Vagina (tissue), 2 donors: ENCODE measurements around the gene KRTAP10-3. TPM values are rescaled to one million over a fixed set of nuclear protein-coding genes. Genes with fewer than 3 reads are reported as not detected.

Experiments
- DNase-seq, 2 donors: peaks; one replicate each; pipeline ENCODE4 v3.0.0-alpha.2; 2017; ENCODE audit errors: extremely low spot score in 2 of 2
- H3K27ac ChIP-seq: fragments of 200-600 bp; sonication (generic); one replicate; pipeline ENCODE4 v1.5.1; 2019
- H3K27me3 ChIP-seq: fragments of 200-600 bp; sonication (generic); one replicate; pipeline ENCODE4 v1.5.1; 2019
- H3K36me3 ChIP-seq, 2 donors: fragments of 200-600 bp; sonication (generic); one replicate each; pipeline ENCODE4 v1.5.1; 2017 to 2019
- H3K4me1 ChIP-seq: fragments of 200-600 bp; sonication (generic); one replicate; pipeline ENCODE4 v1.5.1; 2019
- H3K4me3 ChIP-seq, 2 donors: fragments of 200-600 bp; sonication (generic); 1 replicate in 1 of 2; 2 replicates in 1 of 2; pipeline ENCODE4 v1.5.1; 2016 to 2019
- H3K9me3 ChIP-seq: fragments of 200-600 bp; sonication (generic); one replicate; pipeline ENCODE4 v1.5.1; 2019
- CTCF ChIP-seq, 3 experiments: fragments of 450-650 bp in 2 of 3; fragments of 200-600 bp in 1 of 3; sonication (generic) in 1 of 3; IDR thresholded peaks; one replicate each; pipeline ENCODE4 v1.5.1; 2017 to 2019; ENCODE audit warnings: antibody characterized with exemption in 3 of 3, mild to moderate bottlenecking in 2 of 3, moderate library complexity in 2 of 3
- POLR2A ChIP-seq, 2 donors: fragments of 450-650 bp; IDR thresholded peaks; one replicate each; pipeline ENCODE4 v1.6.1; 2017; ENCODE audit warnings: antibody characterized with exemption in 2 of 2, mild to moderate bottlenecking in 2 of 2, moderate library complexity in 2 of 2
- POLR2AphosphoS5 ChIP-seq, 2 donors: sonication (generic); formaldehyde crosslinking; IDR thresholded peaks; one replicate each; pipeline ENCODE4 v1.9.0; 2017; ENCODE audit warnings: antibody characterized with exemption in 2 of 2, mild to moderate bottlenecking in 2 of 2, low read depth in 1 of 2; ENCODE audit not compliant: insufficient read depth in 1 of 2
- intact Hi-C: fragments of 100-400 bp; cut with DNase I; formaldehyde crosslinking; loops from one replicate; pipeline ENCODE4 v1.15.1; 2023
- total RNA-seq: library from RNA; depleted of rRNA; stranded (reverse); fragments of >200 nt; gene quantifications from one replicate; pipeline ENCODE4 v1.2.3, GENCODE V29; 2016

Gene KRTAP10-3
- total RNA-seq, 1 donor from 2014 or later: not detected

DNA sequence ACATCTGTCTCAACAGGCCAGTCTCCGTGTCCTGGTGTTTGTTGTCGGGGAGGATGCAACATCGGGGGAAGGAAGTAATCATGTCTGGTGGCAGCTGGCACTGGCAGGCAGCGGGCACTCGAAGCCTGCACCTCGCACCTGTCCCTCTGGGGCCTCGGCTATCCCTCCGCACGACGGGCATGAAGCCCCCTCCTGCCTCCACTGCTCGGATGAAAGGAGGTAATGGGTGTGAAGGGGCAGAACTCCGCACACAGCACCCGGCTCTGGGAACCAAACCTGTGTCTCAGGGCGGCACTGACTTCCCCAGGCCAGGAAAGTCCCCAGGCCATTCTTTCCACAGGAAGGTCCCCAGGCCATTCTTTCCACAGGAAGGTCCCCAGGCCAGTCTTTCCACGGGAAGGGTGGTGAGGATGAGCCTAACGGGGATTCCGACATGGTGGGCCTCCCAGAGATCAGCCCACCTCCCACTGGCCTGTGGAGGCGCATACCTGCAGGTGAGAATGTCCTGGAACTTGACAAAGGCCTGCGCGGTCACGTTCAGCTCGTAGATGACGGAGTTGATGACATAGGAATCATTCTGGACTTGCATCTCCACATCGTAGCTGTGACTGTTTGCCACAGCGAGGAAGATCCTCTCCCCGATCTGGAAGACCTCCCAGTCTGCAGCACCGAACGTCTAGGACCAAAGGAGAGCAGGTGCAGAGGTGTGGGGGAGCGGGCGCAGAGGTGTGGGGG lies 49.7 kb downstream of the KRTAP10-3 start:
- Histone ChIP-seq H3K36me3 (no peaks in the 10 kb centered on the region), H3K9me3 (no peaks in the 10 kb centered on the region), H3K27me3 (no peaks in the 10 kb centered on the region), H3K4me1 (peaks cover 11% of the 10 kb centered on the region), H3K4me3 (no peak overlapping the region), H3K27ac (no peak overlapping the region)
- intact Hi-C loops: no loop called here
- TF ChIP-seq POLR2A (IDR thresholded peaks at IDR 0.05) (no peak), CTCF (IDR thresholded peaks at IDR 0.05) (no peak), POLR2AphosphoS5 (IDR thresholded peaks at IDR 0.05; ENCODE audit: insufficient read depth in 1 of 2, low read depth in 1 of 2) (no peak)
- no peak for DNase-seq

DNA sequence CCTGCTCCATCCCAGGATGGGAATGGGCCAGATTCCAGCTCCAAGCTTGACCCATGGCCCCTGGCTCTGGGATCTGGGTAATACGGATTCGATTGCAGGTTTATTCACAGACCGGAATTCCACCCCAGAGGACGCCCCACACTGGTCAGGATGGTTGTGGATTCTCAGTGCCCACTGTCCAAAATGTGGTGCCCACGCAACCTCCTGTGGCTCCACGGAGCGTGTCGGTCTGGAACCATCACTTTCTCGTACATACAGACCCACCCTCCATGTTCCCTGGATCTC lies 50.2 kb downstream of the KRTAP10-3 start:
- no peak for DNase-seq
- peaks cover 11% of the 10 kb centered on the region for H3K4me1 ChIP-seq
- TF ChIP-seq POLR2AphosphoS5 (IDR thresholded peaks at IDR 0.05; ENCODE audit: insufficient read depth in 1 of 2, low read depth in 1 of 2) (no peak), POLR2A (IDR thresholded peaks at IDR 0.05) (no peak), CTCF (IDR thresholded peaks at IDR 0.05) (no peak)
- H3K4me3 ChIP-seq: no peak overlapping the region
- no peaks in the 10 kb centered on the region for H3K9me3 ChIP-seq
- no peaks in the 10 kb centered on the region for H3K27me3 ChIP-seq
- intact Hi-C loops: no loop called here
- no peaks in the 10 kb centered on the region for H3K36me3 ChIP-seq
- H3K27ac ChIP-seq: no peak overlapping the region

Other genes starting within 250 kb of the KRTAP10-3 start
- 24.3 TPM for gene CFAP410, start 219.4 kb downstream of the KRTAP10-3 start, total RNA-seq
- 2.2 TPM for gene TRPM2, start 205.2 kb downstream of the KRTAP10-3 start, total RNA-seq
- gene LRRC3, start 103.3 kb downstream of the KRTAP10-3 start, total RNA-seq: 2.5 TPM
- not detected for gene KRTAP10-1, start 18.6 kb downstream of the KRTAP10-3 start, total RNA-seq
- gene KRTAP10-2, start 7.3 kb downstream of the KRTAP10-3 start, total RNA-seq: not detected
- gene KRTAP10-4, start 14.9 kb upstream of the KRTAP10-3 start, total RNA-seq: not detected
- gene KRTAP10-5, start 21.8 kb upstream of the KRTAP10-3 start, total RNA-seq: not detected
- not detected for gene KRTAP10-6, start 33.7 kb upstream of the KRTAP10-3 start, total RNA-seq
- not detected for gene KRTAP10-7, start 41.8 kb upstream of the KRTAP10-3 start, total RNA-seq
- not detected for gene KRTAP10-8, start 53.3 kb upstream of the KRTAP10-3 start, total RNA-seq
- gene KRTAP10-9, start 68.3 kb upstream of the KRTAP10-3 start, total RNA-seq: not detected
- not detected for gene KRTAP10-10, start 78.6 kb upstream of the KRTAP10-3 start, total RNA-seq
- not detected for gene KRTAP10-11, start 87.6 kb upstream of the KRTAP10-3 start, total RNA-seq
- not detected for gene KRTAP12-4, start 95.9 kb upstream of the KRTAP10-3 start, total RNA-seq
- not detected for gene KRTAP12-3, start 99.1 kb upstream of the KRTAP10-3 start, total RNA-seq
- gene KRTAP12-2, start 108.1 kb upstream of the KRTAP10-3 start, total RNA-seq: not detected
- not detected for gene KRTAP12-1, start 123.4 kb upstream of the KRTAP10-3 start, total RNA-seq
- not detected for gene KRTAP10-12, start 138.4 kb upstream of the KRTAP10-3 start, total RNA-seq
- gene TSPEAR, start 152.8 kb upstream of the KRTAP10-3 start, total RNA-seq: not detected
- 96.5 TPM for gene UBE2G2, start 243.0 kb upstream of the KRTAP10-3 start, total RNA-seq